Activated CD4-positive, alpha-beta T cell treated with anti-CD3 and anti-CD28 coated beads, Interleukin-2, amount 50 U/mL, for 4 hours (primary cell): ENCODE results near the gene TRUB1.
A peak's percentile ranks its signal among the peaks of the same experiment; 100 is the strongest.
"Not testable (repeated sequence)": the region's sequence is repeated elsewhere in the genome, so short reads cannot be mapped to it uniquely, and the experiment has no call there.

Source experiments
- DNase-seq, 2 experiments: peaks; one replicate each; pipeline ENCODE4 v3.0.0-alpha.2; 2020

The TRUB1 gene

DNA sequence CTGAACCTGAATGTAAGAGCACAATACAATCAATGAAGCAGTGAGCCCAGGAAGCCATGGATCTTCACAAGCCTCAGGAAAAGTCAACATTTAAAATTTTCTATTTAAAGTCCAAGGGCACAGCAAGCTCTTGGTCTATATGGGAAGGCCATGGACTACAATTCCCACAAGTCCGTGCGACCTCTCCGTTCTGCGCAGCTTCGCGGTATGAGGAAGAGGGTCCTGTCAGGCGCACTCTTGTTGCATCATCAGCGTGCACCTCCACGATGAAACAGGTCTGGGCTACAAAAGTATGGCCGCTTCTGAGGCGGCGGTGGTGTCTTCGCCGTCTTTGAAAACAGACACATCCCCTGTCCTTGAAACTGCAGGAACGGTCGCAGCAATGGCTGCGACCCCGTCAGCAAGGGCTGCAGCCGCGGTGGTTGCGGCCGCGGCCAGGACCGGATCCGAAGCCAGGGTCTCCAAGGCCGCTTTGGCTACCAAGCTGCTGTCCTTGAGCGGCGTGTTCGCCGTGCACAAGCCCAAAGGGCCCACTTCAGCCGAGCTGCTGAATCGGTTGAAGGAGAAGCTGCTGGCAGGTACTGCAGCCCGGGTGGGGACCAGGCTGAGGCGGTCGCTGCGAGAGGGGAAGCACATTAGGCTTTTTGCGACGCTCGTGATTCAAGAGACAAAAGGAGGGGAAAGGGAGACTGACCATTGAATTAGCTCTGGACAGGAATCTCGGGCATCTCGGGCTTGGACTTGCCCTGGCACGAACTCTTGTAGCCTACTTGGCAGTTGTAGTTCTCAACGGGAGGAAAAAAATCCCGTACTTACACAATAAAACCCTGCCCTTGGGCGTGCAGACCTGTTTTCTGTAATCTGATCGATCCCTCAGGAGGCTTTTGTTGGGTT, at the start of gene TRUB1:
Gene TRUB1 (plus strand): TSS at position 234 of the 894 bp plus-strand sequence. CDS start 59 bp downstream, at position 293.
- DNase-seq: peak; percentile 86 to 89

DNA sequence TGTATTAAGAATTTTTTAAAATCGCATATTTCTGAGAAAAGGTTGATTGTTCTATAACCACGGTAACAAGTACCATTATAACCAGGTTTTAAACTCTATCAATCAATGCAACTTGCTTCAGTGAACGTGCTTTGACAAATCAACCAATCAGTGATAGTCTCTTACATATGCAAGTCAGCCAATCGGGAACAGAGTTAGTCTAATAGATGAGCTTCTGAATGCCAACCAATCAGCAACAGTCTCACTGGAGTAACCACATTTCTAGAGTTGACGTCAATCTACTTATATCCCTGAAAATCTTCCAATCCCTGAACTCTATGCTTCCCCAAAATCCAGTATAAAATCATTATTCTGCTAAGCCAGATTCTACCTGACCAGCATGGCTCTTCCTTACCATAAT, 44.7 kb upstream of the TRUB1 start:
- no peak for DNase-seq

DNA sequence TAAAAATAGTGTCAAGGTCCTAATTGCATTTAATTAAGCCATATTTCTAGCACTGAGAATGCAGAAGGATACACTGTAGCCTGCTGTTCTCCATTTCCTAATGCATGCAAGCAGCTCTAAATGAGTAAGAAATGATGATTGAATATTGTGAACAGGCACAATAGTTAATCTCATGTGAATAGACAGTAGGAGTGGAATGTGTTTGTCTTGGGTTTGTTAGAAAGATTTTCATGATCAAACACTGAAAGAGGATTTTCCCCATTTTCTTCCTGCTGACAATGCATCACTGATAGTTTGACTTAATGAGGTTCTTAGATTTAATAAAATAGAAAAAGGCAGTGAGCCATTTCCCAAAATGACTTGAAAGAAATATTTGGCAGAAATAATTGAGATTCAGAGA, 43.1 kb upstream of the TRUB1 start:
- no peak for DNase-seq

DNA sequence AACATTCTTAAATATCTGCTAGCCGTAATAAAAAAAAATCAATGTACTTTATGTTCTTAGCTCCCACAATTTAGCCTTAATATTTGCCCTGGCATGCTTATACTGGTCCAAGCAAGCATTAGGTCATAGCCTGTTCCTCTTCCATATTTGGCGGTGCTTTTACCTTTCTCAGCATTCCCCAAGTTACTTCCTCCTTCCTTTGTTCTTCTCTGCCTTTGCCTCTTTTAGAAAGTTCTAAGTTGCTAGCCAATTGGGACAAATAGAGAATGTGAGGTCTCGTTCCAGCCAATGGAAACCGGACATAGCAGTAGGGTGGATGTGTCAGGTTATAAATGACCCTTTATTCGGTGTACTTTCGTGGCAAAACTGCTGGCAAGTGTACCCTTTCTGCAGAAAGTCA, 41.0 kb upstream of the TRUB1 start:
- DNase-seq: not testable (repeated sequence)

DNA sequence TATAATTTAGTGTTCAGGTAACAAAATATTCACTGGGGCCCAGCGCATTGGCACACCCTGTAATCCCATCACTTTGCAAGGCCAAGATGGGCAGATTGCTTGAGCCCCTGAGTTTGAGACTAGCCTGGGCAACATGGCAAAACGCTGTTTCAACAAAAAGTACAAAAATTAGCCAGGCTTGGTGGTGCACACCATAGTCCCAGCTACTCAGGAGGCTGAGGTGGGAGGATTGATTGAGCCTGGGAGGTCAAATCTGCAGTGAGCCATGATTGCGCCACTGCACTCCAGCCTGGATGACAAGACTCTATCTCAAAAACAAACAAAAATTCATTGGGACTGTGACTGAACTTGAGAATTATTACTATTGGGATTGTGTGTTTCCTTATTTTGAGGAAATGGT, 40.4 kb upstream of the TRUB1 start:
- DNase-seq: no peak

DNA sequence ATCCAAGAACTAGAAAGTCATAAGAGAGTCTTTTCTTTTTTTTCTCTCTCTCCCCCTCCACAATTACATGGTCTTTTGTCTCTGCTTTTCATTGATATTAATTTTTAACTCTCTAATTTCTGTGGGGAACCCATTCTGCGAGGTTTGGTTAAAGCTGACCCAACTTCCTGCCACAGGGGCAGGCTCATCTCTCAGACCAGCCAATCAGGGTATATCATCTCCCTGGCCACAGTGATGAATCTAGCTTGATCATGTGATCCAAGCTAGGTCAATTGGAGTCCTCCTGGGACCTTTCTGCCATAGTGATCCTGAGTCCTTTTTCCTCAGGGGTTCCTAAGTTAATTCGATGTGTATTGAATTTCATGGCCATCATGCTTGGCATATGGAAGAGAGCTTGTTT, 38.0 kb upstream of the TRUB1 start:
- no peak for DNase-seq

DNA sequence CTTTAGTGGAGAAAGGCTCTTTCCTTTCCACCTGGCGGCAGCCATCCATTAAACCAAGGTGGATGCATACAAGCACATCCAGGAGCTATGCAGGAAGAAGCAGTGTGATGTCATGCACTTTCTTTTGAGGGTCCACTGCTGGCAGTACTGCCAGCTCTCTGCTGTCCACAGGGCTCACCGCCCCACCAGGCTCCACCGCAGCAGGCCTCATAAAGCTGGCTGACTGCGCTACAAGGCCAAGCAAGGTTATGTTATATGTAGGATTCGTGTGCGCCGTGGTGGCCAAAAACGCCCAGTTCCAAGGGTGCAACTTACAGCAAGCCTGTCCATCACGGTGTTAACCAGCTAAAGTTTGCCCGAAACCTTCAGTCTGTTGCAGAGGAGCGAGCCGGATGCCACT, 37.3 kb upstream of the TRUB1 start:
- DNase-seq: no peak

DNA sequence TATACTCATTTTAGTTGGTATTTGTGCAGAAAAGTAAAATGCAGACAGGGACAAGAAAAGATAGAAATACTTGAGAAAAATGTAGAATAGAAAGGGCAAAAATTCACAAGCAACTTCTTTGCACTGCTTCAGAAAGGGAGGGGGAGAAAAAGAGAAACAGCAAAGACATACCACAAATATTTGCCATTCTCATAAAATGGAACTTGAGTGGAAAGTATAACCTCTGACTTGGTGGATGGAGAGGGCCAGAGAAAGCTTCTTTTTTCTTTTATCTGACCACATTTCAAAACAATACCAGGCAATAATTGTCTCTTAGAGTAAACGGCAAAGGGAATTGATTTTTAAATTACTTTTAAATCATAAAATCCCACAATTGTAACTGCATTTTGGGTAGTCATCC, 35.8 kb upstream of the TRUB1 start:
- no peak for DNase-seq

DNA sequence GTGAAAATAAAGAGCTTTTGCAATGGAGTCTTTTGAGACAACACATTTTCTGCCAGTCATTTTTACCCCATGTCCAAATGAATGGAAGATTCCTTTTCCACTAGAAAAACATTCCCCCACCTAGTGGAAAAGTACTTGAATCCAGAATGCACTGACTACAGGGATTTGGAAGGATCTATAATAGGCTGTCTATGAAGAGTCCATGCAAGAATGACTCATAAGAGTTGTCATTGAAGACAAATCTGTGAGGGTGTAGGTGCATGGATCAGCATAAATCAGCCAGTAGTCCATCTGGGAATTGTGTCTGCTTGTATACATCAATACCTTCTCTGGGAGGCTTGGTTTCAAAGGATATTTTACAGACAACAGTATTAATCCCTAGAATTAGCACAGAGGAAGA, 32.5 kb upstream of the TRUB1 start:
- no peak for DNase-seq

DNA sequence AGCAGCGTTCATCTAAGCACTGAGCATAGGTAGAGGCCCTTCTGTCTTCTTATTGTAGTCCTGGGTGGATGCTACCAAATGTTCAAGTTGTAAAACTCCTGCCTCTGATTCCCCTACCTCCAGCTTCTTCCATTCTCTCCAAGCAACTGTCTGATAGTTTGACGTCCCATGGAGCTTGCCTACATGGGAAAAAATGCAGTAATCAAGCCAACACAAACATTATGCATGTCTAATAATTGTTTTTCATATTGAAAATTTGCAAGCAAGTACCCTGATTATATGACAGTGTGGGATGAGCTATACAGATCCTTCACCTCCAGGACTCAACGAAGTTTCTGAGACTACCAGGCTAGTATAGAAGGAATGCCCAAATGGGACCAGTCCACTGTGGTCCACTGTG, 31.0 kb upstream of the TRUB1 start:
- DNase-seq: no peak

DNA sequence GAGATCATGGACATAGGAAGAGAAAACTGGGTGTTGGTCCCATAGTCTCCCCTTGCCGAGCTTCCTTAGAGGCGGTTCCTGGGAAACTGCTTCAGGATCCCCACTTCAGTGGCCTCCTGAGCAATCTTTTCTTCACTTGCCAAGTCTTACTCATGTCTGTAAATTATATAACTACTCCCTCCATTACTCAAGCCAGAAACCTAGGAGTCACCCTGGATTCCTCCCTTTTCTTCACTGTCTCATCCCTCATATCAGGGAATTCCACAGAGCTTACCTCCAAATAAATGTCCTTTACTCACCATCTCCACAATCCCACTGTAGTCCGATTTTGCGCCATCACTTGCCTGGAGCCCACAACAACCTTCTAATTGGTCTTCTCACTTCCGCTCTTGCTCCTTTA, 29.1 kb upstream of the TRUB1 start:
- no peak for DNase-seq

DNA sequence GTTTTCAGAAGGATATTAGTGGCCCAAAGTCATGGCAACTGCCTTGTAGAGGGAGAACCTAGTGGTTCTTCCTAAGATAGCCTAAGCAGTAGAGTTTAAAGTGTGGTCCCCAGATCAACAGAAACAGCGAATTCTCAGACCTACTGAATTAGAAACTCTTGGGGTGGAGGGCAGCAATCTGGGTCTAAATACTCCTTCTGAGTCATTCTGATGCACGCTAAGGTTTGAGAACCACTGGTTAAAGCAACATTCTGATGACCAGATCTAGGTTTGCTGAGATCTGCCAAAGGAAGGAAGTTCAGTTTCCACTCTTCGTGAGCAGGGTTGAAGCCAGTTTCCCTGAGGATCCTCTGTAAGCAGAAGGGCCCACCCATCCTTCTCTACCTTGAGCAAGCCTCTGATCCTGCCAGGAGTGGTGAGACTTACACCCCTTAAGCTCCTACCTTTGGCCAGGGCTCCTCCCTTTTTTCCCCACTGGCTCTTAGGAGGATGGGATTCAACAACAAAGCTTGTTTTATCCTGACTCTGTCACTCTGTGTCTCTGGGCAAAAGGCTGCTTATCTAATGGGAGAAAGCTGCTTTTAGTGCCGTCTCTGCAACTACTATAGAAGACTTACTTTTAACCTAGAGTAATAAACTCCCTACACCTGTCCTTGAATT, 26.8 kb upstream of the TRUB1 start:
- no peak for DNase-seq

DNA sequence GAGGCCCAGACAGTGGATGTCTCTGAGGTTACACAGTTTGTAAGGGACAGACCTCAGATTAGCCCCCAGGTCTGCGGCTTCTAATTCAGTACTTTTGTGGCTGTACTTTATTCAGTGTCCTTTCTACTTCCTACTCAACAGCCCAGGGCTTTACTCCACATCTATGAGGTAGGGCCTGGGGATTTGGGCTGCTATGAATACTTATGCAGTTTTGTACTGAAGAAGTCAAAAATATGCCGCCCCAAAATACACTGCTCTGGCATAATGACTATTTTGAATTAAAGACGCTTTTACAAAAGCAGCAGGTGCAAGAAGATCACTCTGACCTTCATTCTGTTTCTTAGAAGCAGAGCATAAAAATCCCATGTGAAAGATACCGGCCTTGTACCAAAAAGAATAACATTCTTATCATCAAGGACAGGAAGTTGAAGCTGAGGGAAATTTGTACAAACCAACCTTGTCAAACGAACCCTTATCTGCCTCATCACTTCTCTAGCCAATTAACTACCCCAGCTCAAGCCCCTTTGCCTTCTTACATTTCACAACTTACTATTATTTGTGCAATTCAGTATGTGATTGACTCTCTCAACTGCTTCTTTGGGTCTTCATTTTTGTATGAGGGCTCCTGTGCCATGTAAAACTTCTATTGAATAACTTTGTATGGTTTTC, 26.1 kb upstream of the TRUB1 start:
- no peak for DNase-seq

DNA sequence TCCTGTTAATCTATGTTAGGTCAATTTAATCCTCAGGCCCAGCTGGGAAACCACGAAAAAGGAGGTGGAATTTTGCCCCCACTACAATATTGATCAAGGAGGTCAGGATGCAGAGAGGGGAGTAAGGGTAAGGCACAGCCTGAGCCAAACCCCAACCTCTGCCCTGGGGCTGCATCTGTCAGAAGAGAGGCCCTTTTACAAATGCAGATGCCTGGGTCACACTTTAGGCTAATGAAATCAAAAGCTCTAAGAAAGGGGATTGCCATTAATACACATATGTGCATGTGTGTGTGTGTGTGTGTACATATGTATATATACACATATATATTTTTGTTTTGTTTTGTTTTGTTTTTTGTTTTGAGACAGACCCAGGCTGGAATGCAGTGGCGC, 25.5 kb upstream of the TRUB1 start:
- DNase-seq: no peak

DNA sequence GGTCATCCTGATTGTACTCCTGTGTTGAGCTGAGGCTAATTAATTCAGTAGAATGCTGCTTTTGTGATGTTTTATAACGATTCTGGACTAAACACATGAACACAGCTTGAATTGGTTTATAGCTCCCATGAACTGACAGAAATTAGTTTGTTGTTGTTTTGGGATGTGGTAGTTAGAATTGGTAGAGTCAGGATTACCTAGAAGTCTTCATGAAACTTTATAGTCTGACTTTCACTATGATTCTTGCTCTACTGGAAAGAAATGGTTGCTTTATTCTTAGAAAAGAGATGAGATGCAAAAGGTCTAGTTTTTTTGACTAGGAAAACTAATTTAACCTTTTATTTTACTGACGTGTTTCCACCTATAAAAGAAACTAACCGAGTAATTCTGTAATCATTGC, 23.4 kb upstream of the TRUB1 start:
- DNase-seq: no peak

DNA sequence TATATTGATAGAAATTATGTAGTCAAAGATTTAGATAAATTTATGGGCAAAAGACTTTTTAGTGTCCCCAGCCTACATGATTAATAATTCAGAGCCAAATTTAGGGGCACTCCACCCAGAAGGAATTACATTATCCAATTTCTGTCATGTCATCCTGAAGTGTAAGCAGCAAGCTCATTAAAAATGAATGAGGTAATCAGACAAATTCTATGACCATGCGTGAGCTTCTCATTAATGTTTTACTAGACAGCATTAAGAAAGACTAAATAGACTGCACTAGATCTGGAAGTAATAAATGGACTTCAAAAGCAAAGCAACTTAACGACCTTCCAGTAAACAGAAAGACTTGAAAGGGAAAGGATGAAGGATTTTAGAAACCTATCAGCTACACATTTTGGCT, 22.7 kb upstream of the TRUB1 start:
- DNase-seq: no peak

DNA sequence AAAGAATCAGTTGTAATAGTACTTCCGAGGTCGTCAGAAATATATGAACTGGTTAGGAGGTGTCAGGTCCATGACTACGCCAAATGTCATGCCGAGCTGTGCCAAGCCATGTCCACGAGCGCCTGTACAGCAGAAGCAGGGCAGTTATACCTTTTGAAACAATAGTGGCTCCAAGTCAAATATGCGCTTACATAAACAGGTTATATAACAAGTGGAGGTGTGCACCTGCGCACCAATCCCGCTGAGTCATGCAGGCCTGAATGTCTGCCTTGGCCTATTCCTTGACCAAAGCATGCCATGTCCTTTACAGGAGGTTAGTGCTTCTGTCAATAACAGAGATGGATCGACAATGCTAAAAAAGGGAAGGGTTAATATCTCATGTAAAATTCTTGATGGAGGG, 21.3 kb upstream of the TRUB1 start:
- DNase-seq: no peak

DNA sequence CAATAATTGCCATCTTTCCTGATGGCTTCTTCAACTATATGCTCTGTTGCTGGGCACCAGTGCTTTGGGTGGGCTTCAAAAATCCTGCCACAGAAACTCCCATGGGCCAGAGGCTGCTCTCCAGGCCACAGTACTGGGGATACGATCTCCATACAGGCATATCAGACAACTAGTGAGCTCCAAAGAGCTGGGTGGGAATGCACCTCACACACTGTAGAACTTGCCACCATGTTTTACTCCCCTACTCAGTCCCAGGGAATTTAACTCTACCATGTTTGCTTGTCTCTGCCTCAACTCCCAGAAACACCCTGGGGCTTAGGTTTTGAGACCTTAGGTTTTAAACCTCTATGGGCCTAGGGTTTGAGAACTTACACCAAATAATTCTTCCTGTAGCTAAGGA, 20.5 kb upstream of the TRUB1 start:
- DNase-seq: no peak

DNA sequence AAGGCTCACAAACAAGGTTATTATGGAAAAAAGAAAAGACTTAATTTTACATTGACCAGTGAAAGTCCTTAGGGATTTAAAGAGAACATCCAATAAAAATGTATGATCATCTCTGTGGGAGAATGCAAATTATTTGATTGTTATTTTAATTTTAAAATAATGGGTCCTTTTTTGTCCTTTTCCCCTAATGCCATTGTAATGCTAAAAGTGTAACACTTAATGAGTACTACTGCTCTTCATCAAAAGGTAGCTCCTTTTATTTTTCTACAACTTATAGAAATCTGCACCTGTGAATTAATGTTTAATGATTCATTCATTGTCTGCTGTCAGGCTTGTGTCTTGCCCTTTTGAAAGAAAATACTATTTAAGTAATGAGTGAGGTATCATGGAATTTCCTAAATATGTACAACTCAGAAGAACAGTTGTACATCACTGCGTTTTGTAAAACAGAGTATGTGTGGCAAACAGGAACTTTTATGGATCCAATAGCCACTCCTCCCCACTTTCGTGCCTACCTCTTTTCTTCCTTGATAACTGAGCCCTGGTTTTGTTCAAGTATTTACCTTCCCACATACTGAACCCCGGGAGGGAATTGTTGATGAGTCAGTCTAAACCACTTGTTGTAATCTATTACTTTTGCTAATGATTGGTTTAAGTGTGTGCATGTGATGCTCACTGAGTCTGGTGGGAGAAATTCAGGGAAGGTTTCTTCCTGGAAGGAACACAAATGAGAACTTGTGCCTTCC, 19.9 kb upstream of the TRUB1 start:
- DNase-seq: no peak

DNA sequence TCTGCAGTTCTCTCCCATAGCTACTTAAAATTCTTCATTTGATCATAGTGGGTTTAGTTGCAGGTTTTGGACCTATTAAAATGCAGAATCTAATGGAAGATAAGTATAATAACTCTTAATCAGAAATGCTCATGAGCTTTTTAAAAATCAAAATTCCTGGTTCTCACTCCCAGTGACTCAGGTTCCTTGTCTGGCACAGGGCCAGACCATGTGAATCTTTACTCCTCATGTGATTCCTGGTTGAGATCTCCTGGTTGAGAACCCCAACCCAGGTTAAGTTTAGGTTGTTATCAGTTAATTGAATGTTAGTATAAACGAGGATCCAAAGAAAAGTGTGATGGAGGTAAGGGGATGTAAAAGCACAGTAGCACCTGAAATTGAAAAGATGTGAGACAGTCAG, 17.5 kb upstream of the TRUB1 start:
- no peak for DNase-seq

DNA sequence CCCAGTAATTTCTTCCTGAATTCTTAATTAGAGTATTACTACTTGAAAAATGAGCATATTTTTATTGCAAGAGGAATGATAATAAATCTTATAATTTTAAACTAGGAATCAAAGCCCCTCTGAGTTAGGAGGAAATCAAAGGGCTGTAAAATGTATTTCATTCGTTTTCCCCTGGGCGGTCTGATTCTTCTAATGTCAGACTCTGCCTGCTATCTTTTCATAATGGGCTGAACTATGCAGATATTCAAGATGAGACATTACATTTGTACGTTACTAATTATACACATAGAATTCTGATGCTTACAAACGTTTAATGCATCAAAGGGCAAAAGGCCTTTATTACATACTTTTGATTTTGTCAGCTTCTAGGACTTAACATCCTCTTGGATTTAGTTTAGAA, 16.0 kb upstream of the TRUB1 start:
- DNase-seq: no peak

DNA sequence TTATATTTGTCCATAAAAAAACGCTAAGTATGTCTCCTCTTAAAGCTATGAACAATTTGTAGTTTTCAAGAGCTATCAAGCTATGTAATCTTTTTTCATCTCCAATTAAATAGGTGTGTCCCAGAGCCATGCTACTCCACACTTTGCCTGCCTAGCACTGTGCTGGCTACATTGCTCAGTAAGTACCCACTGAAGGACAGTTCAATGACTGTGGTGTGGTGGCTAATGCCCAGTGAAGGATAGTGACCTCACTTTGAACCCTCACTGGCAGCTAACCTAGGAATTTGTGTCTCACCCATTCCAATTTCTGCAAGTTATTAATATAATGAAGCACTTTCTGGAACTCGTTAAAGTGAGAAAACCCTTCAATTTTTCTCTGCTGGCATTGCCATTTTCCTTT, 14.4 kb upstream of the TRUB1 start:
- DNase-seq: no peak
